Neural cell (in vitro differentiated cells): ENCODE results near the gene POU3F2.

Experiments
- EP300 ChIP-seq: fragments of 450-650 bp; conservative IDR thresholded peaks from 2 replicates; pipeline ENCODE4 v1.6.1; 2014; ENCODE audit warnings: antibody characterized with exemption, mild to moderate bottlenecking, moderate library complexity; ENCODE audit not compliant: poor library complexity, severe bottlenecking
- EZH2 ChIP-seq: fragments of 200-600, 300-800 bp; shearing (Covaris generic), sonication (generic); IDR thresholded peaks from 2 replicates; pipeline ENCODE4 v1.6.1; 2014; ENCODE audit warnings: antibody characterized with exemption, low read length, borderline replicate concordance, mild to moderate bottlenecking; ENCODE audit not compliant: insufficient read depth, poor library complexity, severe bottlenecking
- MXI1 ChIP-seq: fragments of 450-650 bp; conservative IDR thresholded peaks from 2 replicates; pipeline ENCODE4 v1.6.1; 2014; ENCODE audit warnings: antibody characterized with exemption, mild to moderate bottlenecking; ENCODE audit not compliant: poor library complexity, severe bottlenecking
- POLR2AphosphoS5 ChIP-seq: IDR thresholded peaks from 2 replicates; pipeline ENCODE4 v1.6.1; 2012
- RAD21 ChIP-seq: fragments of 450-650 bp; conservative IDR thresholded peaks from 2 replicates; pipeline ENCODE4 v1.6.1; 2014; ENCODE audit warnings: antibody characterized with exemption, mild to moderate bottlenecking, moderate library complexity
- SMC3 ChIP-seq: fragments of 450-650 bp; conservative IDR thresholded peaks from 2 replicates; pipeline ENCODE4 v1.6.1; 2014; ENCODE audit warnings: antibody characterized with exemption, mild to moderate bottlenecking, moderate library complexity; ENCODE audit not compliant: poor library complexity
- TAF1 ChIP-seq: IDR thresholded peaks from 2 replicates; pipeline ENCODE4 v1.6.1; 2012; ENCODE audit warnings: low read depth
- TF ChIP-seq, protein P1 (sequence below): fragments of 450-650 bp; IDR thresholded peaks from 2 replicates; pipeline ENCODE4 v1.5.1; 2014; ENCODE audit warnings: antibody characterized with exemption, mild to moderate bottlenecking, moderate library complexity; ENCODE audit not compliant: poor library complexity, severe bottlenecking
- TF ChIP-seq, protein P2 (sequence below): IDR thresholded peaks from 2 replicates; pipeline ENCODE4 v1.6.1; 2012; ENCODE audit warnings: borderline replicate concordance

- no peak for TF ChIP-seq POLR2AphosphoS5
- TF ChIP-seq, protein P1, sequence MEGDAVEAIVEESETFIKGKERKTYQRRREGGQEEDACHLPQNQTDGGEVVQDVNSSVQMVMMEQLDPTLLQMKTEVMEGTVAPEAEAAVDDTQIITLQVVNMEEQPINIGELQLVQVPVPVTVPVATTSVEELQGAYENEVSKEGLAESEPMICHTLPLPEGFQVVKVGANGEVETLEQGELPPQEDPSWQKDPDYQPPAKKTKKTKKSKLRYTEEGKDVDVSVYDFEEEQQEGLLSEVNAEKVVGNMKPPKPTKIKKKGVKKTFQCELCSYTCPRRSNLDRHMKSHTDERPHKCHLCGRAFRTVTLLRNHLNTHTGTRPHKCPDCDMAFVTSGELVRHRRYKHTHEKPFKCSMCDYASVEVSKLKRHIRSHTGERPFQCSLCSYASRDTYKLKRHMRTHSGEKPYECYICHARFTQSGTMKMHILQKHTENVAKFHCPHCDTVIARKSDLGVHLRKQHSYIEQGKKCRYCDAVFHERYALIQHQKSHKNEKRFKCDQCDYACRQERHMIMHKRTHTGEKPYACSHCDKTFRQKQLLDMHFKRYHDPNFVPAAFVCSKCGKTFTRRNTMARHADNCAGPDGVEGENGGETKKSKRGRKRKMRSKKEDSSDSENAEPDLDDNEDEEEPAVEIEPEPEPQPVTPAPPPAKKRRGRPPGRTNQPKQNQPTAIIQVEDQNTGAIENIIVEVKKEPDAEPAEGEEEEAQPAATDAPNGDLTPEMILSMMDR: no peak
- TF ChIP-seq TAF1: no peak
- TF ChIP-seq EP300: no peak
- TF ChIP-seq, protein P2, sequence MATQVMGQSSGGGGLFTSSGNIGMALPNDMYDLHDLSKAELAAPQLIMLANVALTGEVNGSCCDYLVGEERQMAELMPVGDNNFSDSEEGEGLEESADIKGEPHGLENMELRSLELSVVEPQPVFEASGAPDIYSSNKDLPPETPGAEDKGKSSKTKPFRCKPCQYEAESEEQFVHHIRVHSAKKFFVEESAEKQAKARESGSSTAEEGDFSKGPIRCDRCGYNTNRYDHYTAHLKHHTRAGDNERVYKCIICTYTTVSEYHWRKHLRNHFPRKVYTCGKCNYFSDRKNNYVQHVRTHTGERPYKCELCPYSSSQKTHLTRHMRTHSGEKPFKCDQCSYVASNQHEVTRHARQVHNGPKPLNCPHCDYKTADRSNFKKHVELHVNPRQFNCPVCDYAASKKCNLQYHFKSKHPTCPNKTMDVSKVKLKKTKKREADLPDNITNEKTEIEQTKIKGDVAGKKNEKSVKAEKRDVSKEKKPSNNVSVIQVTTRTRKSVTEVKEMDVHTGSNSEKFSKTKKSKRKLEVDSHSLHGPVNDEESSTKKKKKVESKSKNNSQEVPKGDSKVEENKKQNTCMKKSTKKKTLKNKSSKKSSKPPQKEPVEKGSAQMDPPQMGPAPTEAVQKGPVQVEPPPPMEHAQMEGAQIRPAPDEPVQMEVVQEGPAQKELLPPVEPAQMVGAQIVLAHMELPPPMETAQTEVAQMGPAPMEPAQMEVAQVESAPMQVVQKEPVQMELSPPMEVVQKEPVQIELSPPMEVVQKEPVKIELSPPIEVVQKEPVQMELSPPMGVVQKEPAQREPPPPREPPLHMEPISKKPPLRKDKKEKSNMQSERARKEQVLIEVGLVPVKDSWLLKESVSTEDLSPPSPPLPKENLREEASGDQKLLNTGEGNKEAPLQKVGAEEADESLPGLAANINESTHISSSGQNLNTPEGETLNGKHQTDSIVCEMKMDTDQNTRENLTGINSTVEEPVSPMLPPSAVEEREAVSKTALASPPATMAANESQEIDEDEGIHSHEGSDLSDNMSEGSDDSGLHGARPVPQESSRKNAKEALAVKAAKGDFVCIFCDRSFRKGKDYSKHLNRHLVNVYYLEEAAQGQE: no peak
- no peak for TF ChIP-seq EZH2
- TF ChIP-seq SMC3: no peak
- TF ChIP-seq RAD21: no peak
- no peak for TF ChIP-seq MXI1
Measured at GRCh38 chr6:98836962-98837944, 2.9 kb downstream of the POU3F2 start.
